HepG2 (cell line): ENCODE results near the gene PIK3C2B. TPM values are rescaled to one million over a fixed set of nuclear protein-coding genes. Genes with fewer than 3 reads are reported as not detected.

ENCODE experiments used
- ARID3A ChIP-seq: IDR thresholded peaks from 2 replicates; pipeline ENCODE4 v1.6.1; 2012; ENCODE audit warnings: low read depth, low read length, improper control_type of control experiment
- CENPBD1 ChIP-seq: sonication (generic); formaldehyde crosslinking; IDR thresholded peaks from 2 replicates; pipeline ENCODE4 v1.8.0; 2022; ENCODE audit warnings: missing genetic modification reagents, low read depth, mild to moderate bottlenecking, borderline replicate concordance
- ELK4 ChIP-seq: sonication (generic); formaldehyde crosslinking; IDR thresholded peaks from 2 replicates; pipeline ENCODE4 v1.9.0; 2021; ENCODE audit warnings: missing genetic modification reagents, borderline replicate concordance
- FOXC1 ChIP-seq: sonication (generic); formaldehyde crosslinking; IDR thresholded peaks from 2 replicates; pipeline ENCODE4 v1.8.0; 2022; ENCODE audit warnings: mild to moderate bottlenecking, missing genetic modification reagents, borderline replicate concordance
- GTF3A ChIP-seq: sonication (generic); formaldehyde crosslinking; conservative IDR thresholded peaks from 2 replicates; pipeline ENCODE4 v1.4.0; 2020; ENCODE audit warnings: mild to moderate bottlenecking, missing genetic modification reagents
- HNRNPH1 ChIP-seq: fragments of 200-400 bp; formaldehyde crosslinking; optimal IDR thresholded peaks from 2 replicates; pipeline ENCODE3; 2017; ENCODE audit warnings: mild to moderate bottlenecking, low read depth, low read length
- HOXA5 ChIP-seq: sonication (generic); formaldehyde crosslinking; IDR thresholded peaks from 2 replicates; pipeline ENCODE4 v1.4.0; 2020; ENCODE audit warnings: missing genetic modification reagents
- KDM3A ChIP-seq: IDR thresholded peaks from 2 replicates; pipeline ENCODE4 v1.6.1; 2018; ENCODE audit warnings: low read depth, missing compliant biosample characterization
- MAFF ChIP-seq: IDR thresholded peaks from 2 replicates; pipeline ENCODE4 v1.6.1; 2011; ENCODE audit warnings: low read depth, low read length, improper control_type of control experiment
- PHF21A ChIP-seq: sonication (generic); formaldehyde crosslinking; IDR thresholded peaks from 2 replicates; pipeline ENCODE4 v1.5.0; 2020; ENCODE audit warnings: mild to moderate bottlenecking, missing genetic modification reagents
- POGK ChIP-seq: sonication (generic); formaldehyde crosslinking; conservative IDR thresholded peaks from 2 replicates; pipeline ENCODE4 v1.8.0; 2022; ENCODE audit warnings: mild to moderate bottlenecking, moderate library complexity, missing genetic modification reagents
- RFXAP ChIP-seq: sonication (generic); formaldehyde crosslinking; IDR thresholded peaks from 2 replicates; pipeline ENCODE4 v1.4.0; 2020; ENCODE audit warnings: missing genetic modification reagents, borderline replicate concordance
- TBX2 ChIP-seq: sonication (generic); formaldehyde crosslinking; IDR thresholded peaks from 2 replicates; pipeline ENCODE4 v1.5.0; 2020; ENCODE audit warnings: missing genetic modification reagents, mild to moderate bottlenecking, borderline replicate concordance
- THYN1 ChIP-seq: sonication (generic); formaldehyde crosslinking; IDR thresholded peaks from 2 replicates; pipeline ENCODE4 v1.8.1; 2023; ENCODE audit warnings: low read depth, mild to moderate bottlenecking, moderate library complexity, missing genetic modification reagents, borderline replicate concordance
- ZBTB34 ChIP-seq: sonication (generic); formaldehyde crosslinking; IDR thresholded peaks from 2 replicates; pipeline ENCODE4 v1.8.0; 2022; ENCODE audit warnings: mild to moderate bottlenecking, missing genetic modification reagents
- ZBTB38 ChIP-seq: sonication (generic); formaldehyde crosslinking; IDR thresholded peaks from 2 replicates; pipeline ENCODE4 v1.5.1; 2020; ENCODE audit warnings: mild to moderate bottlenecking, missing genetic modification reagents
- ZFX ChIP-seq: sonication (generic); formaldehyde crosslinking; IDR thresholded peaks from 2 replicates; pipeline ENCODE4 v1.4.0; 2020; ENCODE audit warnings: mild to moderate bottlenecking, low read depth, missing genetic modification reagents, moderate library complexity
- ZNF253 ChIP-seq: sonication (generic); formaldehyde crosslinking; IDR thresholded peaks from 2 replicates; pipeline ENCODE4 v1.8.0; 2022; ENCODE audit warnings: mild to moderate bottlenecking, missing genetic modification reagents, borderline replicate concordance
- ZNF382 ChIP-seq: sonication (generic); formaldehyde crosslinking; IDR thresholded peaks from 2 replicates; pipeline ENCODE4 v1.5.0; 2020; ENCODE audit warnings: missing genetic modification reagents, mild to moderate bottlenecking, borderline replicate concordance
- ZNF552 ChIP-seq: sonication (generic); formaldehyde crosslinking; IDR thresholded peaks from 2 replicates; pipeline ENCODE4 v1.9.0; 2022; ENCODE audit warnings: missing genetic modification reagents, mild to moderate bottlenecking, borderline replicate concordance
- ZNF569 ChIP-seq: sonication (generic); formaldehyde crosslinking; IDR thresholded peaks from 2 replicates; pipeline ENCODE4 v1.5.0; 2020; ENCODE audit warnings: mild to moderate bottlenecking, missing genetic modification reagents, moderate library complexity, borderline replicate concordance
- ZNF660 ChIP-seq: sonication (generic); formaldehyde crosslinking; IDR thresholded peaks from 2 replicates; pipeline ENCODE4 v1.5.1; 2020; ENCODE audit warnings: mild to moderate bottlenecking, low read depth, missing genetic modification reagents, borderline replicate concordance
- polyA plus RNA-seq, 8 experiments: library from polyadenylated mRNA; depleted of rRNA in 3 of 8; stranded (reverse) in 7 of 8; unstranded in 1 of 8; fragments of >200 nt; fragmentation: Illumina TruSeq in 4 of 8; extraction: Trizol in 4 of 8; gene quantifications; 2 replicates each; pipeline versions ENCODE4 v1.2.1 to v1.2.3, GENCODE V29; 2011 to 2016; ENCODE audit warnings: low read depth in 4 of 8, missing spikeins in 1 of 8, mixed read lengths in 1 of 8; ENCODE audit not compliant: insufficient read depth in 1 of 8
- total RNA-seq, 5 experiments: library from RNA; depleted of rRNA; stranded (reverse); fragments of >200 nt; fragmentation: Illumina TruSeq; extraction: Trizol; gene quantifications; 2 replicates each; pipeline ENCODE4 v1.2.3, GENCODE V29; 2016; ENCODE audit warnings: low read depth in 1 of 5

Gene PIK3C2B
- total and polyA plus RNA-seq, 2 of the 13 experiments (the other 11 are each of a cell fraction or from before 2014, with no cell fraction given) = 3.4 to 4.5 TPM

- TF ChIP-seq ZBTB34 (CRISPR knock-in tag) = peak; percentile 72; the same call in 1 of the 2 replicates
- TF ChIP-seq TBX2 (CRISPR knock-in tag) = peak; percentile 88
- peak; percentile 32; the same call in 1 of the 2 replicates for TF ChIP-seq ARID3A
- TF ChIP-seq ELK4 (CRISPR knock-in tag) = no peak
- TF ChIP-seq ZNF552 (CRISPR knock-in tag) = peak; percentile 98
- TF ChIP-seq GTF3A (CRISPR knock-in tag) = 0 out of 2 replicates have a peak, but pooled peaks have one; percentile 46
- peak; percentile 90 for TF ChIP-seq KDM3A (CRISPR knock-in tag)
- peak; percentile 33 for TF ChIP-seq ZBTB38 (CRISPR knock-in tag)
- TF ChIP-seq ZNF660 (CRISPR knock-in tag) = 0 out of 2 replicates have a peak, but pooled peaks have one; percentile 59
- TF ChIP-seq PHF21A (CRISPR knock-in tag) = no peak; the same call in none of the 2 replicates
- peak; percentile 66; the same call in 1 of the 2 replicates for TF ChIP-seq RFXAP (CRISPR knock-in tag)
- no peak for TF ChIP-seq CENPBD1 (CRISPR knock-in tag)
- no peak for TF ChIP-seq ZNF382 (CRISPR knock-in tag)
- peak; percentile 41; the same call in 1 of the 2 replicates for TF ChIP-seq FOXC1 (CRISPR knock-in tag)
- TF ChIP-seq THYN1 (CRISPR knock-in tag) = no peak
- peak; percentile 90 for TF ChIP-seq HOXA5 (CRISPR knock-in tag)
- TF ChIP-seq MAFF = no peak
- no peak for TF ChIP-seq ZNF253 (CRISPR knock-in tag)
- TF ChIP-seq POGK (CRISPR knock-in tag) = peak; percentile 97
- no peak for TF ChIP-seq HNRNPH1
- peak; percentile 99 for TF ChIP-seq ZFX
- TF ChIP-seq ZNF569 (CRISPR knock-in tag) = peak; percentile 92; the same call in 1 of the 2 replicates
Measured at GRCh38 chr1:204516180-204516879, 21.7 kb upstream of the PIK3C2B start, which contains the start of gene MDM4 (continued).
